ENCODE data around the gene OGDH.

GRCh38 chr7:44667190-44667589 is 60.8 kb downstream of the OGDH start:
- TF ChIP-seq GATA2 (IDR thresholded peaks at IDR 0.05; ENCODE audit: low read depth, low read length) = no peak
- TF ChIP-seq GATA3 (IDR thresholded peaks at IDR 0.05; ENCODE audit: low read depth, low read length) = no peak
